Cardiac muscle cell (in vitro differentiated cells and primary cell): ENCODE results near the gene TCERG1L. TPM values are rescaled to one million over a fixed set of nuclear protein-coding genes. Genes with fewer than 3 reads are reported as not detected.
A peak's percentile ranks its signal among the peaks of the same experiment; 100 is the strongest.

ENCODE experiments used
- DNase-seq, 2 donors: peaks; one replicate each; pipeline versions ENCODE4 v3.0.0 to v3.0.0-alpha.2; 2010 to 2017; ENCODE audit warnings: low read depth in 1 of 2, low spot score in 1 of 2
- H3K27ac ChIP-seq: fragments of 200-600 bp; sonication (generic); 2 replicates; pipeline ENCODE4 v1.5.1; 2016
- H3K27me3 ChIP-seq: fragments of 200-600 bp; sonication (generic); 2 replicates; pipeline ENCODE4 v1.6.0; 2016; ENCODE audit warnings: control low read depth
- H3K36me3 ChIP-seq: fragments of 200-600 bp; sonication (generic); 2 replicates; pipeline ENCODE4 v1.5.1; 2016; ENCODE audit warnings: control low read depth
- H3K4me1 ChIP-seq: fragments of 200-600 bp; sonication (generic); 2 replicates; pipeline ENCODE4 v1.8.1; 2017; ENCODE audit warnings: low read depth, mild to moderate bottlenecking, mixed run types
- H3K4me3 ChIP-seq: fragments of 200-600 bp; sonication (generic); 2 replicates; pipeline ENCODE4 v1.5.1; 2016; ENCODE audit warnings: mild to moderate bottlenecking
- H3K9me3 ChIP-seq: fragments of 200-600 bp; sonication (generic); 2 replicates; pipeline ENCODE4 v1.5.1; 2017; ENCODE audit warnings: low read depth, mild to moderate bottlenecking, control low read depth
- polyA plus RNA-seq: library from polyadenylated mRNA; unstranded; fragments of >200 nt; fragmentation: Nextera tagmentation; extraction: Ambion mirVana; gene quantifications from 2 replicates; pipeline ENCODE4 v1.2.1, GENCODE V29; 2016
- total RNA-seq: library from RNA; depleted of rRNA; stranded (reverse); fragments of >200 nt; gene quantifications from 2 replicates; pipeline ENCODE4 v1.2.3, GENCODE V29; 2016
- TF ChIP-seq, protein P1 (sequence below): IDR thresholded peaks from 2 replicates; pipeline ENCODE4 v1.5.1; 2012; ENCODE audit warnings: low read depth, mild to moderate bottlenecking, low read length

Gene TCERG1L
- total and polyA plus RNA-seq, 2 experiments from 2014 or later = 0.12 to 1.9 TPM

DNA sequence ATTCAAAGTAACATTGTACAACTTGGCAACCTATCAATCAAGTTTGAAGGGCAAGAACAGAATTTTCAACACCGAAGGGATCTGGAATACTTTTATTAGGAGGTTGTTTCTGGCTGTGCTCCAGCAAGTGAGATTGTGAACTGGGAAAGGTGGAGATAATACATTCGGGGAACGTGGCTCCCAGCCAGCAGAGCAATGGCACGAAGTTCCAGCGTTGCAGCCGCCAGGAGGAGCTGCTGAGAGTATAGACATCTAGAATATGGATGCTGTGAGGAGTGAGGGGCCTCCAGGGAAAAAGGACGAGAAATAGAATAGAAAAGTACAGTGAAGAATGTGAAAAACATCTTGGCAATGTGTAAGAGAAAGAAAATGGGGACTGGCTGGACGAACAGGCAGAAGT, 69.5 kb downstream of the TCERG1L start:
- Histone ChIP-seq H3K4me3 (no peak overlapping the region), H3K36me3 (no peaks in the 10 kb centered on the region), H3K27me3 (no peaks in the 10 kb centered on the region), H3K4me1 (no peaks in the 10 kb centered on the region), H3K9me3 (no peaks in the 10 kb centered on the region), H3K27ac (no peak overlapping the region)
- peak in 1 of 2 donors; percentile 84 for DNase-seq
- TF ChIP-seq, protein P1, sequence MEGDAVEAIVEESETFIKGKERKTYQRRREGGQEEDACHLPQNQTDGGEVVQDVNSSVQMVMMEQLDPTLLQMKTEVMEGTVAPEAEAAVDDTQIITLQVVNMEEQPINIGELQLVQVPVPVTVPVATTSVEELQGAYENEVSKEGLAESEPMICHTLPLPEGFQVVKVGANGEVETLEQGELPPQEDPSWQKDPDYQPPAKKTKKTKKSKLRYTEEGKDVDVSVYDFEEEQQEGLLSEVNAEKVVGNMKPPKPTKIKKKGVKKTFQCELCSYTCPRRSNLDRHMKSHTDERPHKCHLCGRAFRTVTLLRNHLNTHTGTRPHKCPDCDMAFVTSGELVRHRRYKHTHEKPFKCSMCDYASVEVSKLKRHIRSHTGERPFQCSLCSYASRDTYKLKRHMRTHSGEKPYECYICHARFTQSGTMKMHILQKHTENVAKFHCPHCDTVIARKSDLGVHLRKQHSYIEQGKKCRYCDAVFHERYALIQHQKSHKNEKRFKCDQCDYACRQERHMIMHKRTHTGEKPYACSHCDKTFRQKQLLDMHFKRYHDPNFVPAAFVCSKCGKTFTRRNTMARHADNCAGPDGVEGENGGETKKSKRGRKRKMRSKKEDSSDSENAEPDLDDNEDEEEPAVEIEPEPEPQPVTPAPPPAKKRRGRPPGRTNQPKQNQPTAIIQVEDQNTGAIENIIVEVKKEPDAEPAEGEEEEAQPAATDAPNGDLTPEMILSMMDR = no peak

DNA sequence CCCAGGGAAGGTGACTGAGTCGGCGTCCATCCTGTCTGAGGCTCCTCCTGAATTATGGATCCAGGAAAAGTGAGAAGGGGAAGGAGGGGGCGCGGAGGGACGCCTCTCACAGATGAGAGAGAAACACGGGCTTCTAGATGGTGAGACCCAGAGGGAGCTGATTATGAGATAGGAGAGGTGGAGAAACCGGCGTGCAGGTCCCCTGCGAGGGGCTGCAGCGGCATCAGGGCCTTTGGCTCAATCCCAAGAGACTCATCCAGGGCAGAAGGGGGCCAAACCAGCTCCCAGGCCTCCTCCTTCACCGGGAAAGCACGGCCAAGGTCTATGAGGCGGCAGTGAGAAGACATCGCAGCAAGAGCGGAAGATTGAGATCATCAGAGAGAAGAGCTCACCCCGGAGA, 70.8 kb downstream of the TCERG1L start:
- H3K9me3 ChIP-seq = no peaks in the 10 kb centered on the region
- H3K27me3 ChIP-seq = no peaks in the 10 kb centered on the region
- H3K4me3 ChIP-seq = no peak overlapping the region
- H3K27ac ChIP-seq = no peak overlapping the region
- no peak for DNase-seq
- TF ChIP-seq, protein P1 = no peak
- no peaks in the 10 kb centered on the region for H3K36me3 ChIP-seq
- H3K4me1 ChIP-seq = no peaks in the 10 kb centered on the region

DNA sequence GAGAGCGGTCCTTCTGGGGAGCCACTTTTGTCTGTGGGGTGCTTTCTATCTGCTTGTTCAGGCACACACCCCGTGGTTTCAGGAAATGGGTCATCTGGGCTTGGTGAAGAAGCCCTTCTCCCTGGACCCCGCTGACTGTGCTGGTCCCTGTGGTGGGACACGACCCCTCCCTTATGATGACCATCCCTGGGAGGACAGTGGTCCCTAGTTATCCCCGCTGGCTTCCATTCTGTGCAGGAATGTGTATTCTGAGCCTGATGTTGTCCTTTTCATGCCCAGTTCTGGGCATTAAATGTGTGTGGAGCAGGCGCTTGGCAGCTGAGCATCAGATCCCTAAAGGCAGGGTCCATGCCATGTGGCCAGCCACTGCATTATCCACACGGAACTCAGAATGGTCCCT, 71.6 kb downstream of the TCERG1L start:
- no peaks in the 10 kb centered on the region for H3K27me3 ChIP-seq
- DNase-seq = no peak
- H3K27ac ChIP-seq = no peak overlapping the region
- TF ChIP-seq, protein P1 = no peak
- H3K4me3 ChIP-seq = no peak overlapping the region
- H3K36me3 ChIP-seq = no peaks in the 10 kb centered on the region
- no peaks in the 10 kb centered on the region for H3K4me1 ChIP-seq
- no peaks in the 10 kb centered on the region for H3K9me3 ChIP-seq

DNA sequence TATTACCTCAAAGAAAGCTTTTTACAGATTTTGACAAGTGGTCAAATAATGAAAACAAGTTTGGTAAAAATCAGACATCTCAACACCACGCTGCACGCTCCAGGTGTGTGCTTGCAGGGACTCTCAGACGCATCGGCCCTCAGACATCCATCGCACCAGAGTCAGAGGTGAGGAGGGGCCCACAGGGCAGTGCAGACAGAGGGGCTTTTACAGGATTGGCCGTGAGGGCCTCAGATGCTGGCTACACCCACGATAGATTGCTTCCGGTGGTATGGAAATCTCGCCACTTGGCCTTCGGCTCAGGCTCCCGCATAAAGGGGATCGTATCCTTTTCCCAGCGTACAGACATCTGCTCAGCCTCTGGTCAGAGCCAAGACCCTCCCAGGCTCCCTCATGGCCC, 72.1 kb downstream of the TCERG1L start:
- Histone ChIP-seq H3K36me3 (no peaks in the 10 kb centered on the region), H3K9me3 (no peaks in the 10 kb centered on the region), H3K27me3 (no peaks in the 10 kb centered on the region), H3K27ac (no peak overlapping the region), H3K4me1 (no peaks in the 10 kb centered on the region), H3K4me3 (no peak overlapping the region)
- DNase-seq = no peak
- TF ChIP-seq, protein P1 = no peak

DNA sequence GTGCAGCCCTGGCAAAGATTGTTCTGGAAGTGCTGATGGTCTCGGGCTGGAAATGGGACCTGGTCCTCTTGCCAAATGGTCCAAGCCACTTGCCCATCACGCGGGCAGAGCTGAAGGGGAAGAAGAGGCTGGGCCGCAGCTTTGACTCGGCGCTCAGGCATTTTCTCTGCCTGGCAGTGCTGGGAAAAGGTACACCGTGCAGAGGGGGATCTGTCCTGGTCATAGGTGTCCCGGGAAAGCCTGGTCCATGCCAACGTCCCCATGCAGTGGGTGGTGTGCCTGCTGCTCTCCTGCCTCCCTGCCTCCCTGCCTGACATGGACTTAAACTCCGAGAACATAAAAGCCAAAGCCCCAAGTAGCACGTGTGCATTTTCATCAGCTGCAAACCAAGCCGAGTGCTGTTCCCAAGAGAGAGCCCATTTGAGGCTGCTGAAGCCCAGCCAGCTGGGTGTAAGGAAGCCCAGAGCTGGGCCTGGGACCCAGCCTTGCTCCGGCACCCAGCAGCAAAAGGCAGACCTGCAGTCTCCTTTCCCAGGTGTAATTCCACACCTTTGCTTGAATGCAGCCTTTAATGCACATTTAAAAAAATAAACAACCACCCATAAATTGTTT, 72.7 kb downstream of the TCERG1L start:
- H3K27ac ChIP-seq = no peak overlapping the region
- no peaks in the 10 kb centered on the region for H3K9me3 ChIP-seq
- TF ChIP-seq, protein P1 = no peak
- DNase-seq = no peak
- no peaks in the 10 kb centered on the region for H3K27me3 ChIP-seq
- no peak overlapping the region for H3K4me3 ChIP-seq
- H3K4me1 ChIP-seq = no peaks in the 10 kb centered on the region
- H3K36me3 ChIP-seq = no peaks in the 10 kb centered on the region
